LNCaP clone FGC (cell line): Measurements from ENCODE around the gene DTNBP1.
"Not testable (repeated sequence)": the region's sequence is repeated elsewhere in the genome, so short reads cannot be mapped to it uniquely, and the experiment has no call there.

ENCODE experiments used
- DNase-seq: peaks from one replicate; pipeline ENCODE4 v3.0.0-alpha.2; 2011; ENCODE audit warnings: low read depth
- H3K4me3 ChIP-seq: 2 replicates; pipeline ENCODE4 v1.5.1; 2011; ENCODE audit warnings: mild to moderate bottlenecking, low read depth, low read length, control low read depth
- CTCF ChIP-seq: IDR thresholded peaks from 2 replicates; pipeline ENCODE4 v1.5.1; 2012; ENCODE audit warnings: mild to moderate bottlenecking; ENCODE audit not compliant: control insufficient read depth, insufficient read depth; ENCODE audit errors: extremely low read depth

The DTNBP1 gene

GRCh38 chr6:15677822-15678221, 15.0 kb upstream of the DTNBP1 start:
- no peak overlapping the region for H3K4me3 ChIP-seq
- no peak for DNase-seq
- TF ChIP-seq CTCF = no peak

- TF ChIP-seq CTCF = no peak
- no peak for DNase-seq
- no peak overlapping the region for H3K4me3 ChIP-seq
Observed at GRCh38 chr6:15675536-15676220, 12.8 kb upstream of the DTNBP1 start.

- no peak for TF ChIP-seq CTCF
- no peak for DNase-seq
- no peak overlapping the region for H3K4me3 ChIP-seq
Observed at GRCh38 chr6:15674690-15675386, 12.0 kb upstream of the DTNBP1 start.

- H3K4me3 ChIP-seq = no peak overlapping the region
- TF ChIP-seq CTCF = no peak
- DNase-seq = no peak
Observed at GRCh38 chr6:15673666-15674065, 10.8 kb upstream of the DTNBP1 start.

GRCh38 chr6:15672818-15673217, 10.0 kb upstream of the DTNBP1 start:
- no peak overlapping the region for H3K4me3 ChIP-seq
- no peak for TF ChIP-seq CTCF
- no peak for DNase-seq

GRCh38 chr6:15672291-15672690, 9.5 kb upstream of the DTNBP1 start:
- DNase-seq = no peak
- no peak for TF ChIP-seq CTCF

GRCh38 chr6:15668918-15669317, 6.1 kb upstream of the DTNBP1 start:
- no peak for TF ChIP-seq CTCF
- DNase-seq = no peak
- no peak overlapping the region for H3K4me3 ChIP-seq

More at GRCh38 chr6:15672291-15672690, 9.5 kb upstream of the DTNBP1 start:
- no peak overlapping the region for H3K4me3 ChIP-seq

GRCh38 chr6:15666896-15667295, 4.1 kb upstream of the DTNBP1 start:
- H3K4me3 ChIP-seq = not testable (repeated sequence)

More at GRCh38 chr6:15666896-15667295, 4.1 kb upstream of the DTNBP1 start:
- not testable (repeated sequence) for DNase-seq
